Measurements from ENCODE around the gene IL34. TPM values are rescaled to one million over a fixed set of nuclear protein-coding genes. Genes with fewer than 3 reads are reported as not detected.
A peak's percentile ranks its signal among the peaks of the same experiment; 100 is the strongest.

The IL34 gene
- polyA plus RNA-seq, 1 of the 3 experiments (the other 2 are of a cell fraction), result 0.18 TPM

DNA sequence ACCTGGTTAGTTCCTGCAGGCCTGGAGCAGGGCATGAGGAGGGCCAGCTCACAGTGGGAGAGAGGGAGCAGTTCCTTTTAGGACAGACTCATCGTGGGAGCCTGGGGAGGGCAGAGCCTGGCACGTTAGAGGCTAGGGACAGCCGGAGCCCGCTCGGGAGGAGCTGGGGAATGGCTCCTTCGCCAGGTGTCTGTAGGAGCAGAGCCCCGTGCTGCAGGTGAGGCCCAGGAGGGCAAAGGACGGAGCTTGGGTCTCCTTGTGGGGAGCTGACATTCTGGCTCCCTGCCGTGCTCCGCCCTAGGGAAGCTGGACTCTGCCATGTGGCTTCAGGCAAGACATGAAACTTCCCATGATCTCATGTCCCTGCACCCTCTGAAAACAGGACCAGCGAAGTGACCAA lies 58.2 kb downstream of the IL34 start (continued):
- TF ChIP-seq RCOR1 (IDR thresholded peaks at IDR 0.05; ENCODE audit: low read length), result no peak
- no peak for TF ChIP-seq JUND (IDR thresholded peaks at IDR 0.05)

- TF ChIP-seq MAX (IDR thresholded peaks at IDR 0.05; ENCODE audit: low read depth), result no peak
- TF ChIP-seq SIN3A (IDR thresholded peaks at IDR 0.05; ENCODE audit: borderline replicate concordance, low read depth, low read length), result no peak
- no peak for TF ChIP-seq FOXM1 (IDR thresholded peaks at IDR 0.05; ENCODE audit: low read depth)
- TF ChIP-seq GABPA (IDR thresholded peaks at IDR 0.05; ENCODE audit: low read depth), result no peak
- TF ChIP-seq, protein P1, sequence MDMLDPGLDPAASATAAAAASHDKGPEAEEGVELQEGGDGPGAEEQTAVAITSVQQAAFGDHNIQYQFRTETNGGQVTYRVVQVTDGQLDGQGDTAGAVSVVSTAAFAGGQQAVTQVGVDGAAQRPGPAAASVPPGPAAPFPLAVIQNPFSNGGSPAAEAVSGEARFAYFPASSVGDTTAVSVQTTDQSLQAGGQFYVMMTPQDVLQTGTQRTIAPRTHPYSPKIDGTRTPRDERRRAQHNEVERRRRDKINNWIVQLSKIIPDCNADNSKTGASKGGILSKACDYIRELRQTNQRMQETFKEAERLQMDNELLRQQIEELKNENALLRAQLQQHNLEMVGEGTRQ (IDR thresholded peaks at IDR 0.05; ENCODE audit: borderline replicate concordance, low read depth, low read length), result no peak
- no peak for TF ChIP-seq EZH2phosphoT487 (IDR thresholded peaks at IDR 0.05; ENCODE audit: borderline replicate concordance, low read depth)
- TF ChIP-seq, protein P2, sequence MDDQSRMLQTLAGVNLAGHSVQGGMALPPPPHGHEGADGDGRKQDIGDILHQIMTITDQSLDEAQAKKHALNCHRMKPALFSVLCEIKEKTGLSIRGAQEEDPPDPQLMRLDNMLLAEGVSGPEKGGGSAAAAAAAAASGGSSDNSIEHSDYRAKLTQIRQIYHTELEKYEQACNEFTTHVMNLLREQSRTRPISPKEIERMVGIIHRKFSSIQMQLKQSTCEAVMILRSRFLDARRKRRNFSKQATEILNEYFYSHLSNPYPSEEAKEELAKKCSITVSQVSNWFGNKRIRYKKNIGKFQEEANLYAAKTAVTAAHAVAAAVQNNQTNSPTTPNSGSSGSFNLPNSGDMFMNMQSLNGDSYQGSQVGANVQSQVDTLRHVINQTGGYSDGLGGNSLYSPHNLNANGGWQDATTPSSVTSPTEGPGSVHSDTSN (IDR thresholded peaks at IDR 0.05), result no peak
- TF ChIP-seq, protein P3, sequence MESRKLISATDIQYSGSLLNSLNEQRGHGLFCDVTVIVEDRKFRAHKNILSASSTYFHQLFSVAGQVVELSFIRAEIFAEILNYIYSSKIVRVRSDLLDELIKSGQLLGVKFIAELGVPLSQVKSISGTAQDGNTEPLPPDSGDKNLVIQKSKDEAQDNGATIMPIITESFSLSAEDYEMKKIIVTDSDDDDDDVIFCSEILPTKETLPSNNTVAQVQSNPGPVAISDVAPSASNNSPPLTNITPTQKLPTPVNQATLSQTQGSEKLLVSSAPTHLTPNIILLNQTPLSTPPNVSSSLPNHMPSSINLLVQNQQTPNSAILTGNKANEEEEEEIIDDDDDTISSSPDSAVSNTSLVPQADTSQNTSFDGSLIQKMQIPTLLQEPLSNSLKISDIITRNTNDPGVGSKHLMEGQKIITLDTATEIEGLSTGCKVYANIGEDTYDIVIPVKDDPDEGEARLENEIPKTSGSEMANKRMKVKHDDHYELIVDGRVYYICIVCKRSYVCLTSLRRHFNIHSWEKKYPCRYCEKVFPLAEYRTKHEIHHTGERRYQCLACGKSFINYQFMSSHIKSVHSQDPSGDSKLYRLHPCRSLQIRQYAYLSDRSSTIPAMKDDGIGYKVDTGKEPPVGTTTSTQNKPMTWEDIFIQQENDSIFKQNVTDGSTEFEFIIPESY (IDR thresholded peaks at IDR 0.05; ENCODE audit: borderline replicate concordance, low read depth), result no peak
- no peak for TF ChIP-seq TEAD4 (IDR thresholded peaks at IDR 0.05; ENCODE audit: borderline replicate concordance, insufficient read depth)
- TF ChIP-seq CTCF (IDR thresholded peaks at IDR 0.05), result no peak
- no peak for TF ChIP-seq TAF1 (IDR thresholded peaks at IDR 0.05; ENCODE audit: borderline replicate concordance, low read depth, low read length)
- TF ChIP-seq NFIC (IDR thresholded peaks at IDR 0.05; ENCODE audit: borderline replicate concordance), result no peak
- TF ChIP-seq CHD2 (IDR thresholded peaks at IDR 0.05; ENCODE audit: low read length, partially characterized antibody), result no peak
- TF ChIP-seq FOSL2 (IDR thresholded peaks at IDR 0.05; ENCODE audit: borderline replicate concordance, low read depth), result no peak
- TF ChIP-seq, protein P4, sequence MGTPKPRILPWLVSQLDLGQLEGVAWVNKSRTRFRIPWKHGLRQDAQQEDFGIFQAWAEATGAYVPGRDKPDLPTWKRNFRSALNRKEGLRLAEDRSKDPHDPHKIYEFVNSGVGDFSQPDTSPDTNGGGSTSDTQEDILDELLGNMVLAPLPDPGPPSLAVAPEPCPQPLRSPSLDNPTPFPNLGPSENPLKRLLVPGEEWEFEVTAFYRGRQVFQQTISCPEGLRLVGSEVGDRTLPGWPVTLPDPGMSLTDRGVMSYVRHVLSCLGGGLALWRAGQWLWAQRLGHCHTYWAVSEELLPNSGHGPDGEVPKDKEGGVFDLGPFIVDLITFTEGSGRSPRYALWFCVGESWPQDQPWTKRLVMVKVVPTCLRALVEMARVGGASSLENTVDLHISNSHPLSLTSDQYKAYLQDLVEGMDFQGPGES (IDR thresholded peaks at IDR 0.05; ENCODE audit: low read depth, low read length), result no peak
- no peak for TF ChIP-seq MEF2A (IDR thresholded peaks at IDR 0.05; ENCODE audit: borderline replicate concordance, low read depth)
- no peak for TF ChIP-seq RCOR1 (IDR thresholded peaks at IDR 0.05; ENCODE audit: low read length)
- TF ChIP-seq YY1 (IDR thresholded peaks at IDR 0.05; ENCODE audit: low read depth), result no peak
- no peak for TF ChIP-seq RAD21 (IDR thresholded peaks at IDR 0.05; ENCODE audit: low read length)
- Histone ChIP-seq H3K9ac (no peak overlapping the region), H4K20me1 (ENCODE audit: insufficient read depth) (no peaks in the 10 kb centered on the region), H3K9me2 (no peaks in the 10 kb centered on the region), H3K4me2 (peak overlapping the region; percentile 60; the same call in 1 of the 2 replicates), H3K4me1 (ENCODE audit: control insufficient read depth in 1 of 2, insufficient read depth in 2 of 2, low read depth in 1 of 2, low read length in 1 of 2) (peaks cover 54 to 79% of the 10 kb centered on the region in 2 experiments; a peak in 3 of 4 replicates), H3K4me3 (ENCODE audit: low read depth in 2 of 2, low read length in 1 of 2) (no peak overlapping the region), H3K27me3 (ENCODE audit: insufficient read depth) (no peaks in the 10 kb centered on the region), H3K27ac (ENCODE audit: low read depth in 2 of 2, low read length in 1 of 2) (peak overlapping the region; percentile 96), H3K36me3 (replicated peaks in 1 of 2; ENCODE audit: control insufficient read depth in 1 of 2, insufficient read depth in 2 of 2, low read length in 1 of 2) (no peaks in the 10 kb centered on the region), H3K9me3 (no peaks in the 10 kb centered on the region), H2AFZ (ENCODE audit: low read depth) (no peak overlapping the region), H3F3A (replicated peaks; ENCODE audit: insufficient read depth) (peaks cover 32% of the 10 kb centered on the region), H3K79me2 (ENCODE audit: insufficient read depth) (no peaks in the 10 kb centered on the region)
- CTCF ChIA-PET, result interaction anchor here (1.8 to 3.3 kb wide), 4 partner anchors 8 to 65 kb away, joined by 6 to 25 read pairs (median 18); no protein-coding TSS in a partner anchor
- POLR2A ChIA-PET, result interaction anchor here (0.7 to 1.2 kb wide), 2 partner anchors 13 to 33 kb away, joined by 3 read pairs; no protein-coding TSS in a partner anchor
- 79% methylated on average over 8 of the region's 8 CpGs for WGBS (ENCODE audit: low lambda C conversion rate)
- no peak for DNase-seq
Measured at GRCh38 chr16:70705056-70705455, 58.7 kb downstream of the IL34 start.

Measured in SK-N-SH (cell line).